CD14-positive monocyte (primary cell): ENCODE data around the gene EXT2. TPM values are rescaled to one million over a fixed set of nuclear protein-coding genes. Genes with fewer than 3 reads are reported as not detected.

ENCODE experiments used
- DNase-seq, 3 donors: peaks; one replicate each; pipeline ENCODE4 v3.0.0-alpha.2; 2011 to 2022
- H2AFZ ChIP-seq: 2 replicates; pipeline ENCODE4 v1.6.0; 2012; ENCODE audit warnings: mild to moderate bottlenecking, low read depth, low read length, inconsistent platforms; ENCODE audit not compliant: insufficient read depth, poor library complexity, severe bottlenecking
- H3K27ac ChIP-seq, 2 donors: 1 replicate in 1 of 2; 2 replicates in 1 of 2; pipeline ENCODE4 v1.5.1; 2012 to 2013; ENCODE audit warnings: low read length in 2 of 2, control low read depth in 1 of 2, inconsistent platforms in 1 of 2, low read depth in 1 of 2, mild to moderate bottlenecking in 1 of 2
- H3K27me3 ChIP-seq, 2 donors: one replicate each; pipeline versions ENCODE4 v1.6.0 to v1.6.1; 2011 to 2013; ENCODE audit warnings: low read length in 2 of 2; ENCODE audit not compliant: control insufficient read depth in 2 of 2, insufficient read depth in 2 of 2
- H3K36me3 ChIP-seq, 2 donors: replicated peaks in 1 of 2; 1 replicate in 1 of 2; 2 replicates in 1 of 2; pipeline versions ENCODE4 v1.5.1 to v1.6.1; 2012 to 2013; ENCODE audit warnings: low read length in 2 of 2, control low read depth in 1 of 2, inconsistent platforms in 1 of 2, mild to moderate bottlenecking in 1 of 2; ENCODE audit not compliant: insufficient read depth in 2 of 2, control insufficient read depth in 1 of 2
- H3K4me1 ChIP-seq, 2 donors: 1 replicate in 1 of 2; 2 replicates in 1 of 2; pipeline versions ENCODE4 v1.5.1 to v1.6.1; 2012 to 2013; ENCODE audit warnings: low read length in 2 of 2, control low read depth in 1 of 2, inconsistent platforms in 1 of 2, mild to moderate bottlenecking in 1 of 2, moderate library complexity in 1 of 2; ENCODE audit not compliant: insufficient read depth in 2 of 2, control insufficient read depth in 1 of 2
- H3K4me2 ChIP-seq: replicated peaks from 2 replicates; pipeline ENCODE3; 2012; ENCODE audit warnings: low read length, moderate library complexity, mild to moderate bottlenecking; ENCODE audit not compliant: poor library complexity, severe bottlenecking; ENCODE audit errors: extremely low read depth
- H3K4me3 ChIP-seq, 3 experiments: fragments of 200-600 bp in 1 of 3; sonication (generic) in 1 of 3; replicated peaks in 1 of 3; 1 replicate in 2 of 3; 2 replicates in 1 of 3; pipeline ENCODE4 v1.5.1; 2011 to 2013; ENCODE audit warnings: low read length in 3 of 3, mild to moderate bottlenecking in 3 of 3, control low read depth in 2 of 3, low read depth in 2 of 3, inconsistent platforms in 1 of 3, moderate library complexity in 1 of 3
- H3K79me2 ChIP-seq: 2 replicates; pipeline ENCODE4 v1.6.0; 2012; ENCODE audit warnings: mild to moderate bottlenecking, control low read depth, inconsistent platforms, low read length, moderate library complexity; ENCODE audit not compliant: insufficient read depth
- H3K9ac ChIP-seq: 2 replicates; pipeline ENCODE4 v1.6.0; 2017; ENCODE audit warnings: low read length, mild to moderate bottlenecking; ENCODE audit not compliant: insufficient read depth, poor library complexity, severe bottlenecking
- H3K9me3 ChIP-seq, 2 donors: replicated peaks in 1 of 2; 1 replicate in 1 of 2; 2 replicates in 1 of 2; pipeline versions ENCODE4 v1.5.1 to v1.6.1; 2012 to 2013; ENCODE audit warnings: low read length in 2 of 2, control low read depth in 1 of 2; ENCODE audit not compliant: control insufficient read depth in 1 of 2, insufficient read depth in 1 of 2
- H4K20me1 ChIP-seq: 2 replicates; pipeline ENCODE4 v1.6.0; 2012; ENCODE audit warnings: mild to moderate bottlenecking, low read length, control low read depth, moderate library complexity; ENCODE audit not compliant: insufficient read depth
- H3K27ac Mint-ChIP-seq, 7 donors: one replicate each; pipeline ENCODE4 v1.8.0; 2020; ENCODE audit warnings: mild to moderate bottlenecking in 7 of 7, mixed read lengths in 7 of 7, moderate library complexity in 6 of 7, inconsistent platforms in 2 of 7
- H3K27me3 Mint-ChIP-seq, 3 donors: one replicate each; pipeline ENCODE4 v1.8.0; 2021 to 2022; ENCODE audit warnings: low read depth in 3 of 3, mild to moderate bottlenecking in 3 of 3, mixed read lengths in 3 of 3, moderate library complexity in 3 of 3, inconsistent platforms in 1 of 3
- H3K36me3 Mint-ChIP-seq, 2 donors: one replicate each; pipeline ENCODE4 v1.8.0; 2020; ENCODE audit warnings: mixed read lengths in 2 of 2, inconsistent platforms in 1 of 2, mild to moderate bottlenecking in 1 of 2
- H3K4me1 Mint-ChIP-seq: one replicate; pipeline ENCODE4 v1.8.0; 2020; ENCODE audit warnings: mild to moderate bottlenecking, mixed read lengths
- H3K4me3 Mint-ChIP-seq, 2 donors: one replicate each; pipeline ENCODE4 v1.8.0; 2020; ENCODE audit warnings: mild to moderate bottlenecking in 2 of 2, mixed read lengths in 2 of 2, moderate library complexity in 1 of 2
- H3K9me3 Mint-ChIP-seq, 7 donors: one replicate each; pipeline ENCODE4 v1.8.0; 2020 to 2022; ENCODE audit warnings: mixed read lengths in 7 of 7, mild to moderate bottlenecking in 6 of 7, moderate library complexity in 6 of 7, inconsistent platforms in 2 of 7
- WGBS: methylation state at CpG from one replicate; pipeline ENCODE4 v1.1.5; 2013; ENCODE audit warnings: missing lambda C conversion rate; ENCODE audit not compliant: insufficient coverage; 5-methylcytosine and 5-hydroxymethylcytosine counted together
- intact Hi-C, 2 donors: fragments of 100-400 bp; cut with micrococcal nuclease; formaldehyde crosslinking; loops; one replicate each; pipeline versions ENCODE4 v1.15.0 to v1.15.1; 2023
- polyA plus RNA-seq, 3 donors: library from polyadenylated mRNA; depleted of rRNA in 1 of 3; unstranded in 2 of 3; stranded (reverse) in 1 of 3; fragments of 300-500 nt in 2 of 3; fragments of >200 nt in 1 of 3; fragmentation: Illumina TruSeq in 2 of 3; gene quantifications; 1 replicate in 2 of 3; 2 replicates in 1 of 3; pipeline ENCODE4 v1.2.3, GENCODE V29; 2012 to 2021
- TF ChIP-seq, protein P1 (sequence below): fragments of 200-600 bp; IDR thresholded peaks from one replicate; pipeline ENCODE4 v1.8.0; 2022; ENCODE audit warnings: antibody characterized with exemption, mild to moderate bottlenecking

Gene EXT2
- polyA plus RNA-seq, 3 donors: 17.2 to 41.1 (median 34.2) TPM

DNA sequence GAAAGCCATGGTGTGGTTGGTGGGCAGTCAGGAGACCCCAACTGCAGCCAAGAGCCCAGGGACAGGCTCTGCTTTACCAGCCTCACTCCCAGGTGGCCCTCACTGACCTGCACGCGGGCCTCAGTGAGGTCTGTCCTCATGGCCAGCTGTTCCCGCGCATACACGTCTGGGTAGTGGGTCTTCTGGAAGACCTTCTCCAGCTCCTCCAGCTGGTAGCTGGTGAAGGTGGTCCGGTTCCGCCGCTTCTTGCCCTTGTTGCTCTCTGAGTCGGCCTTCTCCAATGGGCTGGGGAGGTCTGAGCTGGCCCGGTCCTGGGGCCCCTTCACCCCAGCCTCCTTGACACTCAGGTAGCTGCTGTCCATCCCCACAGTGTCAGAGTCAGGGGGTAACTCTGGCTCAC is 179.8 kb downstream of the EXT2 start:
- H3K36me3 Mint-ChIP-seq: no peaks in the 10 kb centered on the region
- TF ChIP-seq, protein P1, sequence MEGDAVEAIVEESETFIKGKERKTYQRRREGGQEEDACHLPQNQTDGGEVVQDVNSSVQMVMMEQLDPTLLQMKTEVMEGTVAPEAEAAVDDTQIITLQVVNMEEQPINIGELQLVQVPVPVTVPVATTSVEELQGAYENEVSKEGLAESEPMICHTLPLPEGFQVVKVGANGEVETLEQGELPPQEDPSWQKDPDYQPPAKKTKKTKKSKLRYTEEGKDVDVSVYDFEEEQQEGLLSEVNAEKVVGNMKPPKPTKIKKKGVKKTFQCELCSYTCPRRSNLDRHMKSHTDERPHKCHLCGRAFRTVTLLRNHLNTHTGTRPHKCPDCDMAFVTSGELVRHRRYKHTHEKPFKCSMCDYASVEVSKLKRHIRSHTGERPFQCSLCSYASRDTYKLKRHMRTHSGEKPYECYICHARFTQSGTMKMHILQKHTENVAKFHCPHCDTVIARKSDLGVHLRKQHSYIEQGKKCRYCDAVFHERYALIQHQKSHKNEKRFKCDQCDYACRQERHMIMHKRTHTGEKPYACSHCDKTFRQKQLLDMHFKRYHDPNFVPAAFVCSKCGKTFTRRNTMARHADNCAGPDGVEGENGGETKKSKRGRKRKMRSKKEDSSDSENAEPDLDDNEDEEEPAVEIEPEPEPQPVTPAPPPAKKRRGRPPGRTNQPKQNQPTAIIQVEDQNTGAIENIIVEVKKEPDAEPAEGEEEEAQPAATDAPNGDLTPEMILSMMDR: no peak
- Histone ChIP-seq H3K36me3 (no peaks in the 10 kb centered on the region), H3K27ac (no peak overlapping the region), H3K27me3 (no peaks in the 10 kb centered on the region), H3K4me3 (no peak overlapping the region), H3K4me1 (no peaks in the 10 kb centered on the region), H3K9me3 (peaks cover 0 to 3% of the 10 kb centered on the region in 2 donors), H3K79me2 (no peaks in the 10 kb centered on the region), H4K20me1 (no peaks in the 10 kb centered on the region), H2AFZ (no peak overlapping the region), H3K4me2 (no peak overlapping the region), H3K9ac (no peak overlapping the region)
- DNase-seq: no peak
- peaks cover 2% of the 10 kb centered on the region for H3K4me1 Mint-ChIP-seq
- no peak overlapping the region for H3K27ac Mint-ChIP-seq
- H3K4me3 Mint-ChIP-seq: no peak overlapping the region
- peaks cover 0 to 3% (median 0%) of the 10 kb centered on the region in 7 donors for H3K9me3 Mint-ChIP-seq
- intact Hi-C loops: no loop called here
- peaks cover 0 to 6% (median 2%) of the 10 kb centered on the region in 3 donors for H3K27me3 Mint-ChIP-seq
- 100% methylated on average over 2 of the region's 10 CpGs for WGBS

DNA sequence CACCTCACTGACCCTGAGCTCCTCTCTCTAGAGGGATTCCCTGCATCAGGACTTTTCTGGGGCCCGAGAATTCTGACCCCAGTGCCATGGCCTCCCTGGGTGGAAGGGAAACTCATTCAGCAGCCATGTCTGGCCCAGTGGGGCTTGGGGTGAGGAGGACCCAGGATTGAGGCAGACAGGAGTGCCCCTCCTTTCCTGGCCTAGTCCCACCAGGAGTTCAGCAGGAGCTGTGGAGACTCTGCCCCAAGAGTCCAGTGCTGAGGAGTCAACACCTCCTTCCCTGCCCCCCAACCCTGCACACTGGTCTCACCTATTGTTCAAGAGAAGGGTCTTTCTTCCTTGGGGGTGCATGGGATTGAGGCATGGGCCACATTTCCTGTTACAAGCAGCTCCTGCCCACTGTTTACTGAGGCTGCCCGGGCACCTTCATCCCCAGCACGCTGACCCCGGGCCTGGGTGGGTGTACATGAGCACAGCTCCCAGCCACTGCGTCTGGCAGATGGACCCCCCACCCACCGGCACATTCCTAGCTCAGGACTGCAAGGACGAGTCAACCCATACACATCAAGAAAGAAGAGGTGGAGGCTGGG is 180.6 kb downstream of the EXT2 start:
- DNase-seq: no peak
- no peak overlapping the region for H3K9ac ChIP-seq
- Mint-ChIP-seq H3K4me1 (peaks cover 2% of the 10 kb centered on the region), H3K27me3 (peaks cover 0 to 6% (median 2%) of the 10 kb centered on the region in 3 donors), H3K27ac (peak overlapping the region in 1 of 7 donors; percentile 13), H3K36me3 (no peaks in the 10 kb centered on the region), H3K4me3 (no peak overlapping the region), H3K9me3 (peaks cover 0 to 3% (median 0%) of the 10 kb centered on the region in 7 donors)
- no peak overlapping the region for H2AFZ ChIP-seq
- H3K36me3 ChIP-seq: no peaks in the 10 kb centered on the region
- H3K4me2 ChIP-seq: no peak overlapping the region
- H4K20me1 ChIP-seq: no peaks in the 10 kb centered on the region
- WGBS: 88% methylated on average over 1 of the region's 7 CpGs
- TF ChIP-seq, protein P1: no peak
- H3K9me3 ChIP-seq: peaks cover 0 to 3% of the 10 kb centered on the region in 2 donors
- no peaks in the 10 kb centered on the region for H3K27me3 ChIP-seq
- H3K79me2 ChIP-seq: no peaks in the 10 kb centered on the region
- no peaks in the 10 kb centered on the region for H3K4me1 ChIP-seq
- H3K4me3 ChIP-seq: no peak overlapping the region
- intact Hi-C loops: no loop called here
- no peak overlapping the region for H3K27ac ChIP-seq
